Prostate gland (tissue), 2 donors: ENCODE results near the gene VCPKMT. TPM values are rescaled to one million over a fixed set of nuclear protein-coding genes. Genes with fewer than 3 reads are reported as not detected.
"Not testable (repeated sequence)": the region's sequence is repeated elsewhere in the genome, so short reads cannot be mapped to it uniquely, and the experiment has no call there.

Experiments used
- DNase-seq: peaks from one replicate; pipeline ENCODE4 v3.0.0-alpha.2; 2019; ENCODE audit warnings: low spot score
- H3K27ac ChIP-seq, 2 donors: fragments of 200-600 bp; sonication (generic); 2 replicates each; pipeline ENCODE4 v1.5.1; 2017 to 2019
- H3K27me3 ChIP-seq: fragments of 200-600 bp; sonication (generic); replicated peaks from 2 replicates; pipeline ENCODE4 v1.5.1; 2019; ENCODE audit not compliant: insufficient read depth
- H3K36me3 ChIP-seq, 2 donors: fragments of 200-600 bp; sonication (generic); 1 replicate in 1 of 2; 2 replicates in 1 of 2; pipeline versions ENCODE4 v1.5.1 to v1.8.1; 2017 to 2019
- H3K4me1 ChIP-seq: fragments of 200-600 bp; sonication (generic); replicated peaks from 2 replicates; pipeline ENCODE4 v1.5.1; 2019
- H3K4me3 ChIP-seq, 2 donors: fragments of 200-600 bp; sonication (generic); 2 replicates each; pipeline ENCODE4 v1.5.1; 2017 to 2019
- H3K9me3 ChIP-seq: fragments of 200-600 bp; sonication (generic); 2 replicates; pipeline ENCODE4 v1.5.1; 2017
- CTCF ChIP-seq, 4 experiments: fragments of 200-600 bp in 2 of 4; fragments of 450-650 bp in 2 of 4; sonication (generic) in 2 of 4; IDR thresholded peaks; 1 replicate in 3 of 4; 2 replicates in 1 of 4; pipeline ENCODE4 v1.5.1; 2016 to 2019; ENCODE audit warnings: antibody characterized with exemption in 4 of 4, mild to moderate bottlenecking in 2 of 4, moderate library complexity in 2 of 4
- POLR2A ChIP-seq: fragments of 450-650 bp; IDR thresholded peaks from one replicate; pipeline ENCODE4 v1.6.1; 2016; ENCODE audit warnings: antibody characterized with exemption, mild to moderate bottlenecking
- POLR2AphosphoS5 ChIP-seq: sonication (generic); formaldehyde crosslinking; IDR thresholded peaks from one replicate; pipeline ENCODE4 v1.6.1; 2017; ENCODE audit warnings: antibody characterized with exemption
- WGBS: methylation state at CpG from one replicate; pipeline ENCODE4 v1.1.5; 2018; 5-methylcytosine and 5-hydroxymethylcytosine counted together
- intact Hi-C: fragments of 100-400 bp; cut with DNase I; formaldehyde crosslinking; loops from one replicate; pipeline ENCODE4 v1.14.2; 2022
- total RNA-seq, 2 donors: library from RNA; depleted of rRNA; stranded (reverse); fragments of >200 nt; gene quantifications; one replicate each; pipeline ENCODE4 v1.1.0, GENCODE V29; 2016

Gene VCPKMT
- total RNA-seq, 2 donors from 2014 or later, result 6.1 to 6.4 TPM

GRCh38 chr14:50082308-50082742 lies 34.0 kb downstream of the VCPKMT start:
- H3K4me1 ChIP-seq, result no peaks in the 10 kb centered on the region
- no peak for TF ChIP-seq POLR2A
- TF ChIP-seq CTCF (IDR thresholded peaks at IDR 0.05), result no peak
- no peak for TF ChIP-seq POLR2AphosphoS5
- H3K27me3 ChIP-seq, result no peaks in the 10 kb centered on the region
- no peak for DNase-seq
- peak overlapping the region; percentile 1 to 8 for H3K27ac ChIP-seq
- no peak overlapping the region for H3K4me3 ChIP-seq
- intact Hi-C loops, result no loop called here
- WGBS, result 60% methylated on average over 8 of the region's 8 CpGs
- no peaks in the 10 kb centered on the region for H3K9me3 ChIP-seq
- no peaks in the 10 kb centered on the region for H3K36me3 ChIP-seq

GRCh38 chr14:50079103-50079502 lies 37.3 kb downstream of the VCPKMT start:
- H3K4me3 ChIP-seq, H3K9me3 ChIP-seq, intact Hi-C loops, H3K27me3 ChIP-seq, H3K27ac ChIP-seq, H3K36me3 ChIP-seq, H3K4me1 ChIP-seq, DNase-seq: not testable (repeated sequence)
- 96% methylated on average over 1 of the region's 1 CpG for WGBS

GRCh38 chr14:50073663-50074062 lies 42.7 kb downstream of the VCPKMT start:
- WGBS, result 96% methylated on average over 31 of the region's 32 CpGs
- H3K9me3 ChIP-seq, H3K4me3 ChIP-seq, H3K36me3 ChIP-seq, H3K27me3 ChIP-seq, H3K27ac ChIP-seq, intact Hi-C loops, DNase-seq, H3K4me1 ChIP-seq: not testable (repeated sequence)

- no peak overlapping the region for H3K4me3 ChIP-seq
- DNase-seq, result no peak
- 89% methylated on average over 1 of the region's 1 CpG for WGBS
- no peaks in the 10 kb centered on the region for H3K9me3 ChIP-seq
- no peaks in the 10 kb centered on the region for H3K27me3 ChIP-seq
- TF ChIP-seq POLR2AphosphoS5 (no peak), CTCF (IDR thresholded peaks at IDR 0.05) (no peak), POLR2A (no peak)
- H3K27ac ChIP-seq, result no peak overlapping the region
- intact Hi-C loops, result no loop called here
- no peaks in the 10 kb centered on the region for H3K36me3 ChIP-seq
- no peaks in the 10 kb centered on the region for H3K4me1 ChIP-seq
Measured at GRCh38 chr14:50072395-50072794, 44.0 kb downstream of the VCPKMT start.

- intact Hi-C loops, result no loop called here
- H3K4me1 ChIP-seq, result no peaks in the 10 kb centered on the region
- no peaks in the 10 kb centered on the region for H3K36me3 ChIP-seq
- no peak overlapping the region for H3K4me3 ChIP-seq
- no peaks in the 10 kb centered on the region for H3K27me3 ChIP-seq
- WGBS, result 83% methylated on average over 13 of the region's 13 CpGs
- TF ChIP-seq POLR2A, result no peak
- no peak for TF ChIP-seq POLR2AphosphoS5
- TF ChIP-seq CTCF (IDR thresholded peaks at IDR 0.05), result no peak
- no peak for DNase-seq
- no peaks in the 10 kb centered on the region for H3K9me3 ChIP-seq
- H3K27ac ChIP-seq, result no peak overlapping the region
Measured at GRCh38 chr14:50070840-50071548, 45.4 kb downstream of the VCPKMT start.

- no peak for DNase-seq
- WGBS, result 58% methylated on average over 3 of the region's 3 CpGs
- no peak overlapping the region for H3K27ac ChIP-seq
- no peaks in the 10 kb centered on the region for H3K9me3 ChIP-seq
- no peaks in the 10 kb centered on the region for H3K27me3 ChIP-seq
- H3K4me1 ChIP-seq, result no peaks in the 10 kb centered on the region
- no peak for TF ChIP-seq POLR2A
- no peak for TF ChIP-seq CTCF (IDR thresholded peaks at IDR 0.05)
- TF ChIP-seq POLR2AphosphoS5, result no peak
- H3K4me3 ChIP-seq, result no peak overlapping the region
- no peaks in the 10 kb centered on the region for H3K36me3 ChIP-seq
- intact Hi-C loops, result no loop called here
Measured at GRCh38 chr14:50070230-50070629, 46.1 kb downstream of the VCPKMT start.
